Vagina (tissue), 2 donors: ENCODE measurements around the gene AARS2.

Experiments
- POLR2A ChIP-seq, 2 donors: fragments of 450-650 bp; IDR thresholded peaks; one replicate each; pipeline ENCODE4 v1.6.1; 2017; ENCODE audit warnings: antibody characterized with exemption in 2 of 2, mild to moderate bottlenecking in 2 of 2, moderate library complexity in 2 of 2
- POLR2AphosphoS5 ChIP-seq, 2 donors: sonication (generic); formaldehyde crosslinking; IDR thresholded peaks; one replicate each; pipeline ENCODE4 v1.9.0; 2017; ENCODE audit warnings: antibody characterized with exemption in 2 of 2, mild to moderate bottlenecking in 2 of 2, low read depth in 1 of 2; ENCODE audit not compliant: insufficient read depth in 1 of 2
- TF ChIP-seq, protein P1 (sequence below), 3 experiments: fragments of 450-650 bp in 2 of 3; fragments of 200-600 bp in 1 of 3; sonication (generic) in 1 of 3; IDR thresholded peaks; one replicate each; pipeline ENCODE4 v1.5.1; 2017 to 2019; ENCODE audit warnings: antibody characterized with exemption in 3 of 3, mild to moderate bottlenecking in 2 of 3, moderate library complexity in 2 of 3

DNA sequence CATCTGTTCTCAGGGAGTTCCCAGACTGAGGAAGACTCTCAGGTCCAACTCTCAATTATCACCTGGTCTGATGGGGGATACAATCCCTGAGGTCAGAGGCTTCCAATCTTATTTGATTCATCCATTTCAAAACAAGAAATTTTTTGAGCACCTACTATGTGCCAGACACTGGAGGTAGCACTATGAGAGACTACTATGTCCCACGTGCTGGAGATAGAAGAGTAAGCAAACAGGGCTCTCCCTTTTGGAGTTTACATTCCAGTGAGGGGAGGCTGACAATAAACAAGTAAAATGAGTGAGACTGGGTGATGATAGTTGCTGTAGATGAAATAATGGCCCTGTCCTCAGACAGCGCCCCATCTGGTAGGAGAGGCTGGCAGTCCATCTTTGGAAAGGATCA lies 26.4 kb downstream of the AARS2 start:
- TF ChIP-seq, protein P1, sequence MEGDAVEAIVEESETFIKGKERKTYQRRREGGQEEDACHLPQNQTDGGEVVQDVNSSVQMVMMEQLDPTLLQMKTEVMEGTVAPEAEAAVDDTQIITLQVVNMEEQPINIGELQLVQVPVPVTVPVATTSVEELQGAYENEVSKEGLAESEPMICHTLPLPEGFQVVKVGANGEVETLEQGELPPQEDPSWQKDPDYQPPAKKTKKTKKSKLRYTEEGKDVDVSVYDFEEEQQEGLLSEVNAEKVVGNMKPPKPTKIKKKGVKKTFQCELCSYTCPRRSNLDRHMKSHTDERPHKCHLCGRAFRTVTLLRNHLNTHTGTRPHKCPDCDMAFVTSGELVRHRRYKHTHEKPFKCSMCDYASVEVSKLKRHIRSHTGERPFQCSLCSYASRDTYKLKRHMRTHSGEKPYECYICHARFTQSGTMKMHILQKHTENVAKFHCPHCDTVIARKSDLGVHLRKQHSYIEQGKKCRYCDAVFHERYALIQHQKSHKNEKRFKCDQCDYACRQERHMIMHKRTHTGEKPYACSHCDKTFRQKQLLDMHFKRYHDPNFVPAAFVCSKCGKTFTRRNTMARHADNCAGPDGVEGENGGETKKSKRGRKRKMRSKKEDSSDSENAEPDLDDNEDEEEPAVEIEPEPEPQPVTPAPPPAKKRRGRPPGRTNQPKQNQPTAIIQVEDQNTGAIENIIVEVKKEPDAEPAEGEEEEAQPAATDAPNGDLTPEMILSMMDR (IDR thresholded peaks at IDR 0.05), result no peak
- no peak for TF ChIP-seq POLR2A (IDR thresholded peaks at IDR 0.05)
- TF ChIP-seq POLR2AphosphoS5 (IDR thresholded peaks at IDR 0.05; ENCODE audit: insufficient read depth in 1 of 2, low read depth in 1 of 2), result no peak
